HG02884 (cell line): Measurements from ENCODE around the gene KIAA0408.
"Not testable (repeated sequence)": the region's sequence is repeated elsewhere in the genome, so short reads cannot be mapped to it uniquely, and the experiment has no call there.

ENCODE experiments used
- ATAC-seq: cut with Tn5 transposase; IDR thresholded peaks from one replicate; pipeline ENCODE4 v1.9.1; 2021; ENCODE audit warnings: mild to moderate bottlenecking, moderate library complexity; ENCODE audit not compliant: unreplicated experiment

Gene KIAA0408

GRCh38 chr6:127464161-127464880 is 5.1 kb upstream of the KIAA0408 start:
- ATAC-seq: no peak

DNA sequence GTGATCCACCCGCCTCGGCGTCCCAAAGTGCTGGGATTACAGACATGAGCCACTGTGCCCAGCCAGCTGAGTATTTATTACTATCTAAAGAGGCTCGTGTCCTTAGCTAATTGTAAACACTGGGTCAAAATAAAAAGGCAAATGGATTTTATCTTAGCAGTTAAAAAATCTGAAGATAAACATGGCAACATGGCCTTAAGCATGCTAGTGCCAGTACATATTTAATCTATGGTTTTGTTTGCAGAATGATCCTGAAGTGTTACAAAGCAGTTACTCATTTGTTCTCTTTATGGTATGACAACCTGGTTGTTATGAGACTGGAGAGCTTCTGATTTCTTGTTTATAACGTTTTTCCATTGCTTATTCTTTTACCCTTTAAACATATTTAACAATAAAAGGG is 3.9 kb upstream of the KIAA0408 start:
- no peak for ATAC-seq

DNA sequence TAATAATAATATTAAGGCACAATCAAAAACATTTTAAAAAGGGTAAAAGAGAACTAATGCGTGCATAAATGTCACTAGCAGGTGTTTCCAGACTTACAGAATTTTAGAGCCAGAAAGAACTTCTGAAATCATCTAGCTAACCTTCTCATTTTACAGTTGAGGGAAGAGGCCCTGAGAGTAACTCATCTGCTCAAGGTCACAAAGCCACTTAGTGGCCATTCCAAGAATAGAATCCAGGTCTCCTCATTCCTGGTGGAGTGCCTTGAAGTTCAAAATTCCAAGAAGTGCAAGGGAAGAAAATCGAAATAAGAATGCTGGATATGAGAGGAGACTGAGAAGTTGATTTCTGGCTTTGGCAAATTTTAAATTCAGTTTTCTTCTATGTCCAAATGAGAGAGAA is 3.2 kb upstream of the KIAA0408 start:
- no peak for ATAC-seq

DNA sequence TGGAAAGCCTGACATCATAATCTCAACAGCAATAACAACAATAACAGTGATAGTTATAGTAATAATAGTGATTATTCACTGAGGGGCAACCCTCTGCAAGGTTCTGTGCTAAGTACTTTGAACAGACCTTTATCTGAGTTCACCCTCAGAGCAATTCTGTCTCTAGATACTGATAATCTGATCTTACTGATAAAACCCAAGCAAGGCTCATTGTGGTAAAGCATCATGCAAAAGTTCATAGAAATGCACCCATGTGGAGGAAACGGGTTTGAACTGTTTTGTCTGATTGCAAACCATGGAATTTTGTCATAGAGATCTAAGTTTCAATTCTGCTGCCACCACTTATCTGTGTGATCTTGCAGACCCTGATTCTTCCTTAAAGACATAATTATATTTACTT is 1.3 kb upstream of the KIAA0408 start:
- ATAC-seq: no peak

DNA sequence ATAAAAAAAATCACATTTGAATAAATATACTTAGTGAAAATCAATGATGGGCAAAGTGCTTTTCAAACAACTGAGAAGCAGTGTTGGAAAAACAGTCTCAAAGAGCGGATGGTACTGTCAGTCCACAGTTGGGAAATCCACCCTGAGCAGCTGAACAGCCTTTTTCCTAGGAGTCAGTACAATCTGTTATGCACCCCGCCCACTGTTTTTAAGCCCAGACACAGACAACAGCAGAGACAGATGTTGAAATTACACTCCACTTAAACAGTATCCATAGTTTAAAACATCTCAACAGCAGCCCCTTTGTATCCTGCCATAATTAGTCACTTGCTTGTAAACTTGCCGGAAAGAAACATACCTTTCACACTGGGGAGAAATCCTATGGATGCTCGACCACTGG is 372 bp downstream of the KIAA0408 start:
- no peak for ATAC-seq

DNA sequence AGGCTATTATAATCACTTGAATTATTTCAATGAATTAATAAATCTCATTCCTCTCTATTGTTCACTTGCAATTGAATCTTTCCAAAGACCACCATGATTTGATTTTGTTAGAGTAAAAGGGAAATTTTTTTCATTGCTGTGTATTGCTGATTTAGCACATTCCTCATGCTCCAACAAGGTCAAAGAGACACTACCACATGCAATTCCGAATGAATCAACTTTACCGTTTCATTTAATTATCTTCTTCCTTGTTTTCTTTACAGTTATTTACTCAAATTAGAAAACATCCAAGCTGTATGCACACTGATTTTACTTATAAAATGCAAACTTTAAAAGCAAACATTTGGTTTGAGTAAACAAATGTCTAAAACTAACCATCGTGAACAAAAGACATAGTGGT is 967 bp downstream of the KIAA0408 start:
- ATAC-seq: no peak

DNA sequence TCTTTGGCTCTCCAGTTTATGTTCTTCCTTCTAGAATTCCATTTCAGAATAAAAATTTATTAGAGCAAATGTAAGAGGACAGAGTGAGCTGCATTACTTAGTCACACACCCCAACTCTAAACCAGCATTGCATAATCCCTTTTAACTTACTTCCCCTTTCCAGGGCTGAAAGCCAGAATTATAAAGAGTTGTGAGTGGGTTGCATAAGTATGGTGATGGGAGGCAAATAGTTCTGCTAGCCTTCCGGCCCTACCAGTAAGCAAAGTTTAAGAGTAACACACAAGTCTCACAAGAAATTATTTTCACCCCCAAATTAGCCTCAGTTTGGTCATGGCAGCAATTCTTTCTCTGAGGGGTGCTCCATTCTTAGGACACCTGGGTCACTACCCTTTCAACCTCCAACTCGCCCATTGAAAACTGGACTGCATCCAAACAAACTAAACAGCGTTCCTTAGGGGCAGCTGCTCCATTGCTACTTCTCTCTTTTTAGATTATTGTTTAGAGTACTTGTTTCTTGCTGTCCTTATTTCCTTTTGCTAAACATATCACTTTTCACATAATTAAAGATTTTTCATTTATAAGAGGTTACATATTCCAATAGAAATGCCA is 1.6 kb downstream of the KIAA0408 start:
- ATAC-seq: no peak

DNA sequence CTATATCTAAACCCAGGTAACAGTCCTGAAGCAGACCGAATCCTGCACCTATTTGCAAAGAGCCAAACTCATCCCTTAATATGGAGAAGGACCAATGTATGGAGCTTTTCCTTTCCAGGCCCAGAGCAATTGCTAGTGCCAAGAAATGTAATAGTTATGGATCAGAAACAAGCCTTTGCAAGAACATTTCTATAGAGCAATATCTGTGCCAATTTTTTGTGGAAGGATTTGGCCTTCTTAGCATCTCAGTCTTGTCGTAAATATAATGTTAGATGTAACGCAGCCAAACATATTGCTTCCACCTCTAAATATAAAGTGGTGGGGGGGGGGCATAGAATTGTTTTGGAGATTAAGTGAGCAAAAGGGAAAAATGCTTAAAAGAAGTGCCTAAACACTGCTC is 2.7 kb downstream of the KIAA0408 start:
- no peak for ATAC-seq

GRCh38 chr6:127453845-127454619 is 5.2 kb downstream of the KIAA0408 start:
- no peak for ATAC-seq

GRCh38 chr6:127452803-127453202 is 6.4 kb downstream of the KIAA0408 start:
- no peak for ATAC-seq

- ATAC-seq: no peak
Measured at GRCh38 chr6:127451388-127451787, 7.8 kb downstream of the KIAA0408 start.

DNA sequence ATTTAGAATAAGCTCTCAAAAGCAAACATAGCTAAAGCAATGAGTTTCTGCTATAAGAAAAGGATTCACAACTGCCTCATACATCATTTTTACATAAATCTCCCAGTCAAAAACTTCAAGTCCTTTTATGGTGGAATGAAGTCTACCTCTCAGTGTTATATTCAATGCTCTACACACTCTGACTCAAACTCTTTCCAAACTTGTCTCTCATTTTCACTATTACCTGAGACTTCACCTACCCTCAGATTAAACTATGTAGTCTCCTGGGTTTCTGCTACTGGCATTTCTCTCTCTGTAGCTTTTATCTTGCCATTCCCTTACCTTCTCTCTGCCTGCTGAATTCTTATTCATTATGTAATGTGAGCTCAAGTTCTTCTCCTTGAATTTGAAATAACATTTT is 11.4 kb downstream of the KIAA0408 start:
- no peak for ATAC-seq

GRCh38 chr6:127446356-127446755 is 12.8 kb downstream of the KIAA0408 start:
- ATAC-seq: no peak

- no peak for ATAC-seq
Measured at GRCh38 chr6:127441881-127442280, 17.3 kb downstream of the KIAA0408 start.

GRCh38 chr6:127439718-127440117 is 19.5 kb downstream of the KIAA0408 start:
- ATAC-seq: no peak

DNA sequence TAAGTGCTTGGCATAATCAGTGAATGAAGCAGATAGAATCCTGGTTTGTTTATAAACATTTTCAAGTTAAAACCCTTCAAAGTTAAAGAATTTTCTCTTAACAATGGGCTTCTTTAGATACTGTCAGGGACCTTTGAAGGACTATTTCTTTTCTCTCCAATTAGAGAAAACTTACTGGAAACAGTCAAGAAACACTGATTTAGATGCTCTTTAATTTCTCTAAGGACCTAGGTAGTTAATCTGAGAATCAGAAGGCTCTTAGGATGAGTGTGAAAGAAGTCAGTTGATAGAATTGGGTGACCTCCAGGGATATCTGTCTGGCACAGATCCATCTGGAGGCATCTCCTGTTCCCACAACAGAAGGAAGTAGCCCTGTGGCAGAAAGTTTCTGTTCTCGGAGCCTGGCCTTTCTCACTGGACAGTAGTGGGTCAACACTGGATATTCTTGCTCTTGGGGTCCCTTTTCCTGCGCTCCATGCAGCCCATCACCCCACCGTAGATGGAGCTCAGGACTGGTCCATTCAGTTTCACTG is 22.5 kb downstream of the KIAA0408 start:
- no peak for ATAC-seq

DNA sequence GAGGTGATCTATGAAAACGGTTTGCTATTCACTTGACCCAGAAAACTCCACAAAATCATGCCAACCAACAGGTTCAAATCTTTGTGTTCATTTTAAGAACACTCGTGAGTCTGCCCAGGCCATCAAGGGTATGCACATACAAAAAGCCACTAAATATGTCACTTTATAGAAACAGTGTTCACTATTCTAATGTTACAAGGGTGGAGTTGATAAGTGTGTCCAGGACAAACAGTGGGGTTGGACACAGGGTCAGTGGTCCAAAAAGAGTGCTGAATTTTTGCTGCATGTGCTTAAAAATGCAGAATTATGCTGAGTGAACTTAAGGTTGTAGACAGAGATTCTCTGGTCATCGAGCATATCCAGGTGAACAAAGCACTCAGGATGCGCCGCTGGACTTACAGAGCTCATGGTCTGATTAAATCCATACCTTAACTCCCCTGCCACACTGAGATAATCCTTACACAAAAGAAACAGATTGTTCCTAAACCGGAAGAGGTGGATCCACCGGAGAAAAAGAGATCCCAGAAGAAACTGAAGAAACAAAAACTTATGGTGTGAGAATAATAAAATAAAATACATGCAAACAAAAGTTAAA is 23.5 kb downstream of the KIAA0408 start:
- ATAC-seq: no peak

GRCh38 chr6:127434651-127435050 is 24.5 kb downstream of the KIAA0408 start:
- ATAC-seq: no peak

GRCh38 chr6:127428562-127428961 is 30.6 kb downstream of the KIAA0408 start:
- ATAC-seq: not testable (repeated sequence)

- ATAC-seq: no peak
Measured at GRCh38 chr6:127423921-127424320, 35.3 kb downstream of the KIAA0408 start.

- not testable (repeated sequence) for ATAC-seq
Measured at GRCh38 chr6:127421164-127421563, 38.0 kb downstream of the KIAA0408 start.
